ENCODE data around the gene METAP1D. TPM values are rescaled to one million over a fixed set of nuclear protein-coding genes. Genes with fewer than 3 reads are reported as not detected.

METAP1D gene
- total and polyA plus RNA-seq, 2 donors (not counting 3 experiments of a cell fraction or from before 2014, with no cell fraction given) = 4.2 to 8.1 TPM

DNA sequence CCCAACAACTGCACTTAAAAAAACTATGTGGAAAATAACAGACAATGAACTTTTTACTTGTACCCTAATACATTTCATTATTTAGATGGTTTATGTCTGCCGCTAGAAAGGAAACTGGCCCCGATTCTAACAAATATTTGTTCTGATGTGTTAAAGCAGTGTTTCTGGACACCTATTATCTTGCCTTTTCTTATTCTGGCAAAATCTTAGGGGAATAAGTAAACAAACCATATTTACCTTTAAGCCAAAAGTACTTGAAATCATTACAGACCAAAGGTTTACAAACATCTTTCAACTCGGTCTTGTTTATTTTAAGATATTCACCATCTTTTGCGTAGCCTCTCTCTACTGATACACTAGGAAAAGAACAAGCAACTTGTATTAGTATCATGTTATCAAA, 73.8 kb downstream of the METAP1D start:
- DNase-seq (ENCODE audit: low read depth, low spot score) (no peak), FAIRE-seq (no peak)
- ChIA-PET POLR2A (no interaction called here), CTCF (interaction anchor here (2.1 kb wide), 1 partner anchor 10 kb away, joined by 5 read pairs; no protein-coding TSS in a partner anchor)
- H4K20me1 ChIP-seq (replicated peaks; ENCODE audit: control insufficient read depth, extremely low read depth, insufficient read depth, low read length) = no peaks in the 10 kb centered on the region
- no peak overlapping the region for H3K4me2 ChIP-seq (ENCODE audit: insufficient read depth, low read length)
- no peaks in the 10 kb centered on the region for H3K9me1 ChIP-seq (replicated peaks; ENCODE audit: control insufficient read depth, extremely low read depth, insufficient read depth, low read length)
- no TSS peak for BruUV-seq (replicated peaks)
- H3K27me3 ChIP-seq (ENCODE audit: control insufficient read depth in 2 of 2, insufficient read depth in 2 of 2, low read length in 2 of 2) = no peaks in the 10 kb centered on the region
- no peaks in the 10 kb centered on the region for H3K9me3 ChIP-seq (replicated peaks; ENCODE audit: control insufficient read depth, insufficient read depth, low read length)
- H3K79me2 ChIP-seq (ENCODE audit: control insufficient read depth, insufficient read depth, low read length) = no peaks in the 10 kb centered on the region
- H2AFZ ChIP-seq (ENCODE audit: low read depth, low read length) = no peak overlapping the region
- H3K9ac ChIP-seq (replicated peaks; ENCODE audit: extremely low read depth, insufficient read depth, low read length) = no peak overlapping the region
- no peak overlapping the region for H3K27ac ChIP-seq (ENCODE audit: insufficient read depth, low read depth, low read length)
- H3K4me1 ChIP-seq (ENCODE audit: control insufficient read depth, extremely low read depth, insufficient read depth, low read length) = no peaks in the 10 kb centered on the region
- intact Hi-C loops (cut with micrococcal nuclease) (no loop called here), dilution Hi-C loops (cut with MboI; ENCODE audit: extremely low pct_ligation_motif_present, low sequenced_read_pairs) (no loop called here)
- no peaks in the 10 kb centered on the region for H3K36me3 ChIP-seq (ENCODE audit: control insufficient read depth in 2 of 2, extremely low read depth in 1 of 2, insufficient read depth in 2 of 2, low read length in 2 of 2)
- no peak for TF ChIP-seq GATA2 (IDR thresholded peaks at IDR 0.05; ENCODE audit: insufficient read depth, insufficient read length, low read depth, low read length)
- no peak for TF ChIP-seq FOS (IDR thresholded peaks at IDR 0.05; ENCODE audit: borderline replicate concordance, insufficient read depth, low read length)
- no peak for TF ChIP-seq POLR2A (IDR thresholded peaks at IDR 0.05; ENCODE audit: low read depth, low read length)
- TF ChIP-seq, protein P1, sequence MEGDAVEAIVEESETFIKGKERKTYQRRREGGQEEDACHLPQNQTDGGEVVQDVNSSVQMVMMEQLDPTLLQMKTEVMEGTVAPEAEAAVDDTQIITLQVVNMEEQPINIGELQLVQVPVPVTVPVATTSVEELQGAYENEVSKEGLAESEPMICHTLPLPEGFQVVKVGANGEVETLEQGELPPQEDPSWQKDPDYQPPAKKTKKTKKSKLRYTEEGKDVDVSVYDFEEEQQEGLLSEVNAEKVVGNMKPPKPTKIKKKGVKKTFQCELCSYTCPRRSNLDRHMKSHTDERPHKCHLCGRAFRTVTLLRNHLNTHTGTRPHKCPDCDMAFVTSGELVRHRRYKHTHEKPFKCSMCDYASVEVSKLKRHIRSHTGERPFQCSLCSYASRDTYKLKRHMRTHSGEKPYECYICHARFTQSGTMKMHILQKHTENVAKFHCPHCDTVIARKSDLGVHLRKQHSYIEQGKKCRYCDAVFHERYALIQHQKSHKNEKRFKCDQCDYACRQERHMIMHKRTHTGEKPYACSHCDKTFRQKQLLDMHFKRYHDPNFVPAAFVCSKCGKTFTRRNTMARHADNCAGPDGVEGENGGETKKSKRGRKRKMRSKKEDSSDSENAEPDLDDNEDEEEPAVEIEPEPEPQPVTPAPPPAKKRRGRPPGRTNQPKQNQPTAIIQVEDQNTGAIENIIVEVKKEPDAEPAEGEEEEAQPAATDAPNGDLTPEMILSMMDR (IDR thresholded peaks at IDR 0.05; ENCODE audit: extremely low read depth in 1 of 2, insufficient read depth in 1 of 2, low read depth in 1 of 2, low read length in 2 of 2) = no peak
- TF ChIP-seq EZH2 (IDR thresholded peaks at IDR 0.05; ENCODE audit: borderline replicate concordance, low read depth, low read length, severe bottlenecking) = no peak
- TF ChIP-seq, protein P2, sequence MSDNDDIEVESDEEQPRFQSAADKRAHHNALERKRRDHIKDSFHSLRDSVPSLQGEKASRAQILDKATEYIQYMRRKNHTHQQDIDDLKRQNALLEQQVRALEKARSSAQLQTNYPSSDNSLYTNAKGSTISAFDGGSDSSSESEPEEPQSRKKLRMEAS (IDR thresholded peaks at IDR 0.05; ENCODE audit: insufficient read depth, insufficient read length) = no peak
- TF ChIP-seq POLR2AphosphoS5 (IDR thresholded peaks at IDR 0.05; ENCODE audit: insufficient read depth, low read depth, low read length) = no peak
- TF ChIP-seq JUN (IDR thresholded peaks at IDR 0.05; ENCODE audit: borderline replicate concordance, insufficient read depth, insufficient read length, low read depth) = no peak
- no peak for TF ChIP-seq MYC (IDR thresholded peaks at IDR 0.05; ENCODE audit: low read depth, low read length)
- H3K4me3 ChIP-seq (replicated peaks in 1 of 3; ENCODE audit: insufficient read depth in 1 of 3, low read depth in 1 of 3, low read length in 3 of 3) = no peak overlapping the region

Measured in endothelial cell of umbilical vein (primary cell).